Osteoblast (primary cell): ENCODE results near the gene RNF130. TPM values are rescaled to one million over a fixed set of nuclear protein-coding genes. Genes with fewer than 3 reads are reported as not detected.

Source experiments
- DNase-seq: peaks from one replicate; pipeline ENCODE4 v3.0.0; 2011; ENCODE audit warnings: low spot score, mixed read lengths; ENCODE audit not compliant: insufficient read length; ENCODE audit errors: missing footprints
- H2AFZ ChIP-seq: 2 replicates; pipeline ENCODE4 v1.6.0; 2011; ENCODE audit warnings: mild to moderate bottlenecking, low read length
- H3K27ac ChIP-seq: 2 replicates; pipeline ENCODE4 v1.5.1; 2011; ENCODE audit warnings: mild to moderate bottlenecking, low read depth, low read length, moderate library complexity
- H3K27me3 ChIP-seq: 2 replicates; pipeline ENCODE4 v1.6.0; 2012; ENCODE audit warnings: mild to moderate bottlenecking, control low read depth, inconsistent platforms, low read length, moderate library complexity; ENCODE audit not compliant: insufficient read depth
- H3K36me3 ChIP-seq: 2 replicates; pipeline ENCODE4 v1.5.1; 2011; ENCODE audit warnings: mild to moderate bottlenecking, low read length, control low read depth, moderate library complexity; ENCODE audit not compliant: insufficient read depth
- H3K4me1 ChIP-seq: 2 replicates; pipeline ENCODE4 v1.5.1; 2011; ENCODE audit warnings: mild to moderate bottlenecking, low read length, control low read depth, moderate library complexity; ENCODE audit not compliant: insufficient read depth
- H3K4me2 ChIP-seq: 2 replicates; pipeline ENCODE4 v1.6.0; 2011; ENCODE audit warnings: mild to moderate bottlenecking, low read length; ENCODE audit not compliant: insufficient read depth
- H3K4me3 ChIP-seq: fragments of 200-600 bp; sonication (generic); 3 replicates; pipeline ENCODE4 v1.5.1; 2012; ENCODE audit warnings: mild to moderate bottlenecking, low read length, inconsistent platforms; ENCODE audit not compliant: insufficient read depth
- H3K79me2 ChIP-seq: 2 replicates; pipeline ENCODE4 v1.6.0; 2012; ENCODE audit warnings: mild to moderate bottlenecking, low read length, control low read depth, inconsistent platforms; ENCODE audit not compliant: insufficient read depth
- H3K9me3 ChIP-seq: 2 replicates; pipeline ENCODE4 v1.5.1; 2011; ENCODE audit warnings: low read depth, low read length, control low read depth
- H4K20me1 ChIP-seq: 2 replicates; pipeline ENCODE4 v1.6.0; 2012; ENCODE audit warnings: mild to moderate bottlenecking, low read length, control low read depth; ENCODE audit not compliant: insufficient read depth
- total RNA-seq: library from RNA; depleted of rRNA; stranded (reverse); fragments of >200 nt; gene quantifications from 2 replicates; pipeline ENCODE4 v1.2.3, GENCODE V29; 2012
- TF ChIP-seq, protein P1 (sequence below): IDR thresholded peaks from 2 replicates; pipeline ENCODE4 v1.5.1; 2011; ENCODE audit warnings: mild to moderate bottlenecking, low read depth, low read length, moderate library complexity; ENCODE audit errors: extremely low read depth

The RNF130 gene
- total RNA-seq, 1 donor = 28.6 TPM

GRCh38 chr5:180119031-180119902 is 47.7 kb upstream of the RNF130 start:
- TF ChIP-seq, protein P1, sequence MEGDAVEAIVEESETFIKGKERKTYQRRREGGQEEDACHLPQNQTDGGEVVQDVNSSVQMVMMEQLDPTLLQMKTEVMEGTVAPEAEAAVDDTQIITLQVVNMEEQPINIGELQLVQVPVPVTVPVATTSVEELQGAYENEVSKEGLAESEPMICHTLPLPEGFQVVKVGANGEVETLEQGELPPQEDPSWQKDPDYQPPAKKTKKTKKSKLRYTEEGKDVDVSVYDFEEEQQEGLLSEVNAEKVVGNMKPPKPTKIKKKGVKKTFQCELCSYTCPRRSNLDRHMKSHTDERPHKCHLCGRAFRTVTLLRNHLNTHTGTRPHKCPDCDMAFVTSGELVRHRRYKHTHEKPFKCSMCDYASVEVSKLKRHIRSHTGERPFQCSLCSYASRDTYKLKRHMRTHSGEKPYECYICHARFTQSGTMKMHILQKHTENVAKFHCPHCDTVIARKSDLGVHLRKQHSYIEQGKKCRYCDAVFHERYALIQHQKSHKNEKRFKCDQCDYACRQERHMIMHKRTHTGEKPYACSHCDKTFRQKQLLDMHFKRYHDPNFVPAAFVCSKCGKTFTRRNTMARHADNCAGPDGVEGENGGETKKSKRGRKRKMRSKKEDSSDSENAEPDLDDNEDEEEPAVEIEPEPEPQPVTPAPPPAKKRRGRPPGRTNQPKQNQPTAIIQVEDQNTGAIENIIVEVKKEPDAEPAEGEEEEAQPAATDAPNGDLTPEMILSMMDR = no peak
- H4K20me1 ChIP-seq = no peaks in the 10 kb centered on the region
- no peaks in the 10 kb centered on the region for H3K9me3 ChIP-seq
- no peaks in the 10 kb centered on the region for H3K4me1 ChIP-seq
- no peak overlapping the region for H3K4me2 ChIP-seq
- H3K36me3 ChIP-seq = no peaks in the 10 kb centered on the region
- DNase-seq = peak; percentile 67
- no peak overlapping the region for H3K4me3 ChIP-seq
- peaks cover 9% of the 10 kb centered on the region for H3K27me3 ChIP-seq
- H2AFZ ChIP-seq = no peak overlapping the region
- H3K27ac ChIP-seq = no peak overlapping the region
- no peaks in the 10 kb centered on the region for H3K79me2 ChIP-seq

GRCh38 chr5:180118391-180118791 is 46.8 kb upstream of the RNF130 start:
- Histone ChIP-seq H3K4me1 (no peaks in the 10 kb centered on the region), H3K9me3 (no peaks in the 10 kb centered on the region), H3K4me2 (no peak overlapping the region), H3K27ac (no peak overlapping the region), H4K20me1 (no peaks in the 10 kb centered on the region), H3K79me2 (no peaks in the 10 kb centered on the region), H3K27me3 (peaks cover 5% of the 10 kb centered on the region), H2AFZ (no peak overlapping the region), H3K4me3 (no peak overlapping the region), H3K36me3 (no peaks in the 10 kb centered on the region)
- peak; percentile 73 for DNase-seq
- TF ChIP-seq, protein P1 = no peak

- no peaks in the 10 kb centered on the region for H4K20me1 ChIP-seq
- no peaks in the 10 kb centered on the region for H3K27me3 ChIP-seq
- H3K27ac ChIP-seq = no peak overlapping the region
- H3K4me2 ChIP-seq = no peak overlapping the region
- no peaks in the 10 kb centered on the region for H3K36me3 ChIP-seq
- H3K9me3 ChIP-seq = no peaks in the 10 kb centered on the region
- H3K4me3 ChIP-seq = no peak overlapping the region
- no peak overlapping the region for H2AFZ ChIP-seq
- no peaks in the 10 kb centered on the region for H3K79me2 ChIP-seq
- H3K4me1 ChIP-seq = no peaks in the 10 kb centered on the region
- DNase-seq = peak; percentile 75
- TF ChIP-seq, protein P1 = no peak
Observed at GRCh38 chr5:180117000-180117725, 45.6 kb upstream of the RNF130 start.
